ENCODE results near the gene NUBP2.

The NUBP2 gene

DNA sequence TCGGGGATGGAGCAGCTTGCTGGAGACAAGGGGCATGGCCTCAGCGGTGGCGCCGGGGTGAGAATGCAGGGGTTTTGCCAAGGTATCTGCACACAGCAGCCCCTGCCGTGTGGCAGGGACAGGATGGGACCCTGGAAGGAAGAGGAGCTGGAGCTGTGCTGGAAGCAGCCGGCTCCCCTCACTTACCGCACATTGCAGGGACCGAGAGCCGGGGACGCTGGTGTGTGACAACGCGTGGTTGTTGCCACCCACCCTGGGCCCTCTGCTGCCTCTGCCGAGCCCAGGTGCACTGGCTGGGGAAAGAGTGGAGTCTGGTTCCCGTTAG, 3.0 kb downstream of the NUBP2 start:
- CTCF ChIA-PET: no interaction called here
- TF ChIP-seq ZNF670 (tag by site-specific recombination; IDR thresholded peaks at IDR 0.05; ENCODE audit: low read depth) (no peak), ZNF600 (tag by site-specific recombination; IDR thresholded peaks at IDR 0.05) (peak; percentile 23; the same call in 1 of the 2 replicates)

DNA sequence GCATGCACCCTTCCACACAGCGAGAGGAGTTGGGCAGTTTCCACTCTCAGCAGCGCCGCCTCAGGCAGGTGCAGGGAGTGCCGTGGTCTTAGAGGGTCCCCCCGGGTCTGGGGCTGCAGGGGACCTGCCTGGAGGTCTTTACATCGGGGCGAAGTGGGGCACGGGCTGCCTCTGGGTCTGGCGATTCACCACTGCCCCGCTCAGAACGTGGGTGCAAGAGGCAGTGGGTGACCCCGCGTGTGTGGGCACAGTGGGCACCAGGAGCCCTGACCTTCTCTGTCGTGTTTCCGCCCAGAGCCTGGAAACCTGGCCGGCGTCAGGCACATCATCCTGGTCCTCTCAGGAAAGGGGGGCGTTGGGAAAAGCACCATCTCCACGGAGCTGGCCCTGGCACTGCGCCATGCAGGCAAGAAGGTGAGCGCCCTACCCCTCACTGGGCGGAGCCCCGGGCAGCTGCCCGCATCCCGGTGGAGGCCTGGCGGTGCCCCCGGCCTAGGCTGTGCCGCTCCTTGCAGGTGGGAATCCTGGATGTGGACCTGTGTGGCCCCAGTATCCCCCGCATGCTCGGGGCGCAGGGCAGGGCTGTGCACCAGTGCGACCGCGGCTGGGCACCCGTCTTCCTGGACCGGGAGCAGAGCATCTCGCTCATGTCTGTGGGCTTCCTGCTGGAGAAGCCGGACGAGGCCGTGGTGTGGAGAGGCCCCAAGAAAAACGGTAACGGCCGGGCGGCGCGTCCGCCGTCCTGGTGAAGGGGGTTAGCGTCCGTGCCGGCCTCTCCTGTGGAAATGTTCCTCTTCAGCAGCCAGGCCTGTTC, 3.7 kb downstream of the NUBP2 start:
- POLR2A ChIA-PET: no interaction called here
- TF ChIP-seq ZNF433 (tag by site-specific recombination; IDR thresholded peaks at IDR 0.05; ENCODE audit: low read depth): no peak
- TF ChIP-seq, protein P1, sequence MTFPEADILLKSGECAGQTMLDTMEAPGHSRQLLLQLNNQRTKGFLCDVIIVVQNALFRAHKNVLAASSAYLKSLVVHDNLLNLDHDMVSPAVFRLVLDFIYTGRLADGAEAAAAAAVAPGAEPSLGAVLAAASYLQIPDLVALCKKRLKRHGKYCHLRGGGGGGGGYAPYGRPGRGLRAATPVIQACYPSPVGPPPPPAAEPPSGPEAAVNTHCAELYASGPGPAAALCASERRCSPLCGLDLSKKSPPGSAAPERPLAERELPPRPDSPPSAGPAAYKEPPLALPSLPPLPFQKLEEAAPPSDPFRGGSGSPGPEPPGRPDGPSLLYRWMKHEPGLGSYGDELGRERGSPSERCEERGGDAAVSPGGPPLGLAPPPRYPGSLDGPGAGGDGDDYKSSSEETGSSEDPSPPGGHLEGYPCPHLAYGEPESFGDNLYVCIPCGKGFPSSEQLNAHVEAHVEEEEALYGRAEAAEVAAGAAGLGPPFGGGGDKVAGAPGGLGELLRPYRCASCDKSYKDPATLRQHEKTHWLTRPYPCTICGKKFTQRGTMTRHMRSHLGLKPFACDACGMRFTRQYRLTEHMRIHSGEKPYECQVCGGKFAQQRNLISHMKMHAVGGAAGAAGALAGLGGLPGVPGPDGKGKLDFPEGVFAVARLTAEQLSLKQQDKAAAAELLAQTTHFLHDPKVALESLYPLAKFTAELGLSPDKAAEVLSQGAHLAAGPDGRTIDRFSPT (tag by site-specific recombination; IDR thresholded peaks at IDR 0.05): peak; percentile 63; the same call in 1 of the 2 replicates
- Histone ChIP-seq H3K4me3 (ENCODE audit: low read depth, low read length) (no peak overlapping the region), H3K4me1 (ENCODE audit: control insufficient read depth, insufficient read depth, low read length) (0 out of 2 replicates have a peak, but pooled peaks cover 2% of the 10 kb centered on the region), H3K36me3 (ENCODE audit: control insufficient read depth in 2 of 2, insufficient read depth in 1 of 2, low read length in 2 of 2) (peaks cover 11 to 60% of the 10 kb centered on the region in 2 experiments; a peak in 2 of 3 replicates), H3K27ac (ENCODE audit: extremely low read depth, low read depth, low read length) (no peak overlapping the region), H3K9me3 (ENCODE audit: control insufficient read depth, insufficient read depth, low read depth, low read length) (no peaks in the 10 kb centered on the region)
- CTCF ChIA-PET: no interaction called here

More for the DNA sequence above, 3.0 kb downstream of the NUBP2 start:
- no peak overlapping the region for H3K27ac ChIP-seq (ENCODE audit: extremely low read depth, low read depth, low read length)
- no peak overlapping the region for H3K4me3 ChIP-seq (ENCODE audit: low read depth, low read length)
- H3K36me3 ChIP-seq (ENCODE audit: control insufficient read depth in 2 of 2, insufficient read depth in 1 of 2, low read length in 2 of 2): peaks cover 12 to 58% of the 10 kb centered on the region in 2 experiments; a peak in 2 of 3 replicates
- POLR2A ChIA-PET: no interaction called here
- H3K4me1 ChIP-seq (ENCODE audit: control insufficient read depth, insufficient read depth, low read length): peaks cover 6% of the 10 kb centered on the region
- H3K9me3 ChIP-seq (ENCODE audit: control insufficient read depth, insufficient read depth, low read depth, low read length): no peaks in the 10 kb centered on the region

DNA sequence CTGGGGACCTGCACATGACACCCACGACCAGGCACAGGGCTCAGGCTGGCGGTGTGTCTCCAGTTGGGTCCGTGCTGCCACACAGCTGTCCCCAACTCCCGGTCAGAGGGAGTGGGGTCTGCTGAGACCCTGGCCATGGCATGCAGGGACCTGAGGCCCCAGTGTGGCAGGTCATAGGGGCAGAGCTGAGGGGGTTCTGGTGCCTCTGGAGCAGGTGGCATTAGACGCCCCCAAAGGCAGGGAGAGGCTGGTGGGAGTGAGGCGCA, 4.2 kb downstream of the NUBP2 start:
- POLR2A ChIA-PET: no interaction called here
- CTCF ChIA-PET: interaction anchor here (0.6 kb wide), 1 partner anchor 24 kb away, joined by 3 read pairs; no protein-coding TSS in a partner anchor
- TF ChIP-seq FEZF1 (tag by site-specific recombination; IDR thresholded peaks at IDR 0.05): no peak
- TF ChIP-seq, protein P2, sequence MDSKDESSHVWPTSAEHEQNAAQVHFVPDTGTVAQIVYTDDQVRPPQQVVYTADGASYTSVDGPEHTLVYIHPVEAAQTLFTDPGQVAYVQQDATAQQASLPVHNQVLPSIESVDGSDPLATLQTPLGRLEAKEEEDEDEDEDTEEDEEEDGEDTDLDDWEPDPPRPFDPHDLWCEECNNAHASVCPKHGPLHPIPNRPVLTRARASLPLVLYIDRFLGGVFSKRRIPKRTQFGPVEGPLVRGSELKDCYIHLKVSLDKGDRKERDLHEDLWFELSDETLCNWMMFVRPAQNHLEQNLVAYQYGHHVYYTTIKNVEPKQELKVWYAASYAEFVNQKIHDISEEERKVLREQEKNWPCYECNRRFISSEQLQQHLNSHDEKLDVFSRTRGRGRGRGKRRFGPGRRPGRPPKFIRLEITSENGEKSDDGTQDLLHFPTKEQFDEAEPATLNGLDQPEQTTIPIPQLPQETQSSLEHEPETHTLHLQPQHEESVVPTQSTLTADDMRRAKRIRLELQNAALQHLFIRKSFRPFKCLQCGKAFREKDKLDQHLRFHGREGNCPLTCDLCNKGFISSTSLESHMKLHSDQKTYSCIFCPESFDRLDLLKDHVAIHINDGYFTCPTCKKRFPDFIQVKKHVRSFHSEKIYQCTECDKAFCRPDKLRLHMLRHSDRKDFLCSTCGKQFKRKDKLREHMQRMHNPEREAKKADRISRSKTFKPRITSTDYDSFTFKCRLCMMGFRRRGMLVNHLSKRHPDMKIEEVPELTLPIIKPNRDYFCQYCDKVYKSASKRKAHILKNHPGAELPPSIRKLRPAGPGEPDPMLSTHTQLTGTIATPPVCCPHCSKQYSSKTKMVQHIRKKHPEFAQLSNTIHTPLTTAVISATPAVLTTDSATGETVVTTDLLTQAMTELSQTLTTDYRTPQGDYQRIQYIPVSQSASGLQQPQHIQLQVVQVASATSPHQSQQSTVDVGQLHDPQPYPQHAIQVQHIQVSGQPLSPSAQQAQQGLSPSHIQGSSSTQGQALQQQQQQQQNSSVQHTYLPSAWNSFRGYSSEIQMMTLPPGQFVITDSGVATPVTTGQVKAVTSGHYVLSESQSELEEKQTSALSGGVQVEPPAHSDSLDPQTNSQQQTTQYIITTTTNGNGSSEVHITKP (tag by site-specific recombination; IDR thresholded peaks at IDR 0.05): no peak
- no peak for TF ChIP-seq ZNF600 (tag by site-specific recombination; IDR thresholded peaks at IDR 0.05)
- TF ChIP-seq BCL11B (tag by site-specific recombination; IDR thresholded peaks at IDR 0.05; ENCODE audit: low read depth): no peak
- TF ChIP-seq TCF7L2 (IDR thresholded peaks at IDR 0.05; ENCODE audit: borderline replicate concordance, low read depth, low read length): no peak
- no peak for TF ChIP-seq ZNF830 (tag by site-specific recombination; IDR thresholded peaks at IDR 0.05; ENCODE audit: low read depth)
- no peak overlapping the region for H3K4me3 ChIP-seq (ENCODE audit: low read depth, low read length)
- H3K4me1 ChIP-seq (ENCODE audit: control insufficient read depth, insufficient read depth, low read length): 0 out of 2 replicates have a peak, but pooled peaks cover 2% of the 10 kb centered on the region
- no peaks in the 10 kb centered on the region for H3K9me3 ChIP-seq (ENCODE audit: control insufficient read depth, insufficient read depth, low read depth, low read length)
- H3K27ac ChIP-seq (ENCODE audit: extremely low read depth, low read depth, low read length): no peak overlapping the region
- peaks cover 11 to 60% of the 10 kb centered on the region in 2 experiments; a peak in 2 of 3 replicates for H3K36me3 ChIP-seq (ENCODE audit: control insufficient read depth in 2 of 2, insufficient read depth in 1 of 2, low read length in 2 of 2)

All from HEK293 (cell line).